IPS-11a (cell line): ENCODE data around the gene DDX1.

Experiments
- H3K4me3 ChIP-seq: one replicate; pipeline ENCODE4 v1.5.1; 2013; ENCODE audit warnings: low read depth, low read length, control low read depth

Gene DDX1

GRCh38 chr2:15642815-15643500 lies 51.3 kb downstream of the DDX1 start:
- no peak overlapping the region for H3K4me3 ChIP-seq

- no peak overlapping the region for H3K4me3 ChIP-seq
Measured at GRCh38 chr2:15643791-15644585, 52.3 kb downstream of the DDX1 start.

- H3K4me3 ChIP-seq, result no peak overlapping the region
Measured at GRCh38 chr2:15645300-15645699, 53.6 kb downstream of the DDX1 start.

GRCh38 chr2:15645720-15646385 lies 54.2 kb downstream of the DDX1 start:
- H3K4me3 ChIP-seq, result no peak overlapping the region

GRCh38 chr2:15646661-15647060 lies 55.0 kb downstream of the DDX1 start:
- H3K4me3 ChIP-seq, result no peak overlapping the region

GRCh38 chr2:15647622-15648590 lies 56.2 kb downstream of the DDX1 start:
- no peak overlapping the region for H3K4me3 ChIP-seq

GRCh38 chr2:15648593-15649525 lies 57.2 kb downstream of the DDX1 start:
- no peak overlapping the region for H3K4me3 ChIP-seq

GRCh38 chr2:15649561-15650255 lies 58.0 kb downstream of the DDX1 start:
- H3K4me3 ChIP-seq, result no peak overlapping the region

- no peak overlapping the region for H3K4me3 ChIP-seq
Measured at GRCh38 chr2:15650616-15651366, 59.1 kb downstream of the DDX1 start.

- no peak overlapping the region for H3K4me3 ChIP-seq
Measured at GRCh38 chr2:15651367-15651727, 59.7 kb downstream of the DDX1 start.

GRCh38 chr2:15652252-15652651 lies 60.6 kb downstream of the DDX1 start:
- H3K4me3 ChIP-seq, result no peak overlapping the region

- no peak overlapping the region for H3K4me3 ChIP-seq
Measured at GRCh38 chr2:15652801-15653200, 61.1 kb downstream of the DDX1 start.

- H3K4me3 ChIP-seq, result no peak overlapping the region
Measured at GRCh38 chr2:15653806-15654726, 62.4 kb downstream of the DDX1 start.

- no peak overlapping the region for H3K4me3 ChIP-seq
Measured at GRCh38 chr2:15654727-15655073, 63.0 kb downstream of the DDX1 start.

- H3K4me3 ChIP-seq, result no peak overlapping the region
Measured at GRCh38 chr2:15655123-15655887, 63.6 kb downstream of the DDX1 start.

- H3K4me3 ChIP-seq, result no peak overlapping the region
Measured at GRCh38 chr2:15656090-15656489, 64.4 kb downstream of the DDX1 start.

GRCh38 chr2:15657759-15658158 lies 66.1 kb downstream of the DDX1 start:
- no peak overlapping the region for H3K4me3 ChIP-seq
